Measurements from ENCODE around the gene EIF3J.

Gene EIF3J

DNA sequence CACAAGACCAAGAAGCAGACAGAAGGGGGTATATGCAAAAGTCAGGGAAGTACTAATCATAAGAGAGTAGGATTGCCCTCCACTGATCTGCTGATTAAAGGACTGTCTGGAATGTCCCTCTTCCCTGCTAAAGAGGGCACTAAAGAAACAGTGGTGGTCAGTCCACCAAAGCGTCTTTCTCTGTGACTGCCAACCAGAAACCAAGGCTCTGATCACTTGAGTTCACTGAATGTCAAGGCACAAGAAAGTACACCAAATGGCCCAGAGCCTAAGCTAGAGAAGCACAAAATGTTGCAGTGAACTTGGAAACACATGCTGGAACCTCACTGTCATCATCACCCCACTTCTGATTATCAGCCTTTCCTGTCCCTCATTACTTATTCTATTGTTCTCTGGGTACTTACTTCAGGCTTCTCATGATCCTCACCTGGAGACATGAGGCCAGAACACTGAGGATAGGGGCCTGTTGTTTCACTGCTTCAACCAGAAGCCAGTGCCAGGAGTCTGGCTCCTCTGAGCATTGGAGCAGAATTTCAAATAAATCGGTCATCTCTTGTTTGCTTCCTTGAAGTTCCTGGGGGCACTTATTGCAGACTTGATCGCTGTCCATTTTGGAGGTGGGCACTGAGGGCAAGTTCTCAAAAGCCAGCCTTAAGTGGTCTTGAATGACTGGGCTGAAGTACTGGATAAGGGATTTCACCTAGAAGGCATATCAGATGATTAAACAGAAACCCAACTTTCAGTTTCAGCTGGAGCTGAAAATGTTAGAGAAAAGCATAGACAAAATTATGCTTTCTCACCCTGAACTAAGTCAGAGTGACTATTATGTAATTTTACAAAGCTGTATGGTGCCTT, 58.9 kb downstream of the EIF3J start:
- DNase-seq: no peak

DNA sequence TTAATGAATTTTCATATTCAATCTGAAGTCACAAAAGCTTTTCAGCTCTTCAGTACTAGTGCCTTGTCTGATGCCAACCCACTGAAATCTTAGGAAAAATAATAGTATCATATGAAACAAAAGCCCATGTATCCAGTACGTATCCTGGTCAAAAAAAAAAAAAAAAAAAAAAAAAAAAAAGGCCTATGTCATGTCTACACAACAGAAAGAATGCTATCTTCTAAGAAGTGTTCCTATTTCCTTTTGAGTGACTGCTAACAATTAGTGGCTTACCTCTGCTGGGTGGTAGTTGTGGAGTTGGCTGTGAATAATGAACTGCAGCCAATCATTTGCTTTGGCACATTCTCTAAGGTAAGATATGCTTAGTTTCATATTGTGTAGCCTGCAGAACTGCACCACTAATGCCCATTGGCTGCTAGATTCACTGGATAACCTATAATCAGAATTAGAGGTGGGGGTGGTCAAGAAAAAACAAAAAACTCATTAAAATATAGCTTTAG, 59.6 kb downstream of the EIF3J start:
- DNase-seq: no peak

DNA sequence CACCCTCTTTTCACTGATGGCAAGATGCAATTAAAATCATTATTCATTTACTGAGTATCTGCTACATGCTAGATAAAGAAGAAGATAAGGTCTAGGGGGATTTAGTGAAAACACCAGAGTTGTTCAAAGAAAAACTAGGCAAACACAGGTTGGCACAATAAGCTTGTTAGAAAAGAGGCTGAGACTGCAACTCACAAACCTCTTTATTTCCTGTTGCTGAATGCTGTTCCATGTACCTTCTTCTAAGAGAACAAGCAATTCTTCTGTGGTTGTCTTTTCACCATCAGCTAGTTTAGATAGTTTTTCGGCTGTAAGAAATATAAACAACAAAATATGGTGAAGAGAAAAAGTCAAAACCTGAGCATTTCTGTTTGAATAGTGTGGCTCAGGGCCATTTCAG, 61.1 kb downstream of the EIF3J start:
- no peak for DNase-seq

DNA sequence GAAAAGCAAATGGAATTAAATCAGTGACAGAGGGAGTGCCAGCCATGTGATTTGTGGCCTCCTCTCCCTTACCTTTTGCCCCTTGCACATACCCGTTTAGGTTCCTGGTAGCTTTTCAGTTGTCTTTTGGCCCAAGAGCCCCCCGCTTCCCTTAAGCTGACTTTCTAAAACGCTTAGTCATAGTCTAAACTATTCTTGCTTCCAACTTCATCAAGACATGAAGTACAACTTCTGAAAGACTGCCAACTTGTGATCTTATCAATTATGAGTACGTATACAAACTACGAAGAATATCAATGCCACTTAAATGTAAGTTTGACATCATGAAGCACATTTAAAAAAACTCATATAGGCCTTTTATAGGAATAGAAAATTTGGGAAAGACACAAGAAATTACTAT, 61.9 kb downstream of the EIF3J start:
- no peak for DNase-seq

DNA sequence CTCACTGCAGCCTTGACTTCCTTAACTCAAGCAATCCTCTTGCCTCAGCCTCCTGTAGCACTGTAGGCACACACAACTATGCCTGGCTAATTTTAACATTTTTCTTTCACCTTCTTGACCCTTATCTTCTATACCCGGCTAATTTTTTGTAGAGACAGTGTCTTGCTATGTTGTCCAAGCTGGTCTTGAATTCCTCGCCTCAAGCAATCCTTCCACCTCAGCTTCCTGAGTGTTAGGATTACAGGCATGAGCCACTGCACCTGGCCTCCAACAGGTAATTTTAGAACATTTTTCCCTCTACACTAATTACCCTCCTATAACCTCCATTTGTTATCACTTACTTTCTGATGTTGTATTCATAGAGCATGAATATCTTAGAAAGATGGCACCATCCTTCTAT, 66.2 kb downstream of the EIF3J start:
- DNase-seq: no peak

DNA sequence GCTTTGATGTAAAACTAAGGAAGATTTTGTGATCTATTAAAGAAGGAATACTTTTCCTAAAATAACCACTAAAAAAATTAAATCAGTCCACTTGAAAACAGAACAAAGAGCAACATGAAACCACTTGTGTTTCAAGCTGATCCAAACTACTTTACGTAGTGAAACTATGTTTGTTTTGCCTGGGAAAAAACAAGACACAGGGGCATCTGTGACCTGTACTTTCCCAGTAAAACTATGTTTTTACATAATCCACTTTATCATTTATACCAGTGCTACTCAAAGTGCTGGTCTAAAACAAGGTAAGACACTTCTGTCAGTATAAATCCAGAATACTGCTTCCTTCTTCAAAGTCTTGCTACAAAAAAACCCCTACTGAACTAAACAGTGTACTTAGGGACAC, 69.8 kb downstream of the EIF3J start:
- DNase-seq: no peak
